HG02884 (cell line): ENCODE data around the gene OSBPL7.
A peak's percentile ranks its signal among the peaks of the same experiment; 100 is the strongest.

ENCODE experiments used
- ATAC-seq: cut with Tn5 transposase; IDR thresholded peaks from one replicate; pipeline ENCODE4 v1.9.1; 2021; ENCODE audit warnings: mild to moderate bottlenecking, moderate library complexity; ENCODE audit not compliant: unreplicated experiment

The OSBPL7 gene

DNA sequence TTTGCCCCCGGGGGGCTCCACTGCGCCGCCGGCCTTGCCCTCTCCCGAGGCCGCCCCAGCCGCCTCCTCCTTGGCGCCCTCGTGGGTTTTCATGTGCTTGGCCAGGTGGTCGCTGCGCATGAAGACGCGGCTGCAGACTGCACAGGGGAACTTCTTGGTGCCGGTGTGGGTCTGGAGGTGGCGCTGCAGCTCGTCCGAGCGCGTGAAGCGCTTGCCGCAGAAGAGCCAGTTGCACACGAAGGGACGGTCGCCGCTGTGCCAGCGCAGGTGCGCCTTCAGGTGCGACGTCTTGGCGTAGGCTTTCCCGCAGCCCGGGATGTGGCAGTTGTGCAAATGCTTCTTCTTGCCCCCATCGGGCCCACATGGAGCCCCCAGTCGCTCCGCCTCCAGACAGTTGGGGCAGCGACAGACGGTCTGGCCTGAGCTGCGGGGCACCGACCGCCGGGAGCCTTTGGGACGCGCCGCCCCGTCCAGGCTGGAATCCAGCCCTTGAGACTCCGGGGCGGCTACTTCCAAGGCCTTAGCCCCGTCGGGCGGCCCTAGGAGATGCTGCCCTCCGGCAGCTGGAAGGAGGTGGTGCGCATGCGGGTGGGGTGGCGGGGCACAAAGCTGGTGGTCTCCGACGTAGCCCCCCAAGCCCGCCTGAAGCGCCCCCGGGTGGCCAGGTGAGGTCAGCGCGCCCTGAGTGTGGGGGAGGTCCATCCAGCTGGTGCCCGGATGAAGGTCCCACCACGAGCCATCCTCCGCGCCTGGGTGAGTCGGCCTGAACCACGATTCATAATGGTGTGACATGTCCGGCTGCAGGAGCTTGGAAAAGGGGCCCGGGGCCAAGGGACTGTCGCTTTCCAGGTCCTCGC lies 26.0 kb upstream of the OSBPL7 start:
- no peak for ATAC-seq

DNA sequence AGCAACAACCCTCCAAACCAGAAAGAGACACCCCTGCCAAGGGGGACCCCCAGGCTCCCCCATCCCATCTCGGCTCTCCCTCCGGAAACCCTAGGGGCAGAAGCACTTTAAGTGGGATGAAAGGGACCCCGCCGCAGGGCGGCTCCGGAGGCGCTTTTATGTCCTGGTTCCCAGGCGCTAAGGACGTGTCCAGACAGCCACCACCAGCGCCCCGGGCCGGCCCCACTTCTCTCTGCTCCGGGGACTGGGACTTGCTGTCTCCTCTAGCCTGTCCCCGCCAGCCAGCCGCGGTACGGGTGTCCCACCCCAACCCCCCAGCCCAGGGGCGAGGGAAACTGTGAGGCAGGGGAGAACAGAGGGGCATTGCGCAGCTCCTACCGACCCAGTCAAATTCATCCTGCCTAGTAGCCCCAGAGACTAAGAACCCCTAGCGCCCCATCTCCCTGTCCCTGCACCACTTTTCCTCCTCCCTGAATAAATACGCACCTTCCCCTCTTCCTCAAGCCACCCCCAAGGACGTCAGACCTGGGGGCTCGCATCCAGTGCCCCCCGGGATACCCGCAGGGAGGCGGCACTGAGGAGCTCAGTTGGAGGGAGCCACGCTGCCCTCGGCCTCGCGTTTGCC lies 25.2 kb upstream of the OSBPL7 start:
- no peak for ATAC-seq

DNA sequence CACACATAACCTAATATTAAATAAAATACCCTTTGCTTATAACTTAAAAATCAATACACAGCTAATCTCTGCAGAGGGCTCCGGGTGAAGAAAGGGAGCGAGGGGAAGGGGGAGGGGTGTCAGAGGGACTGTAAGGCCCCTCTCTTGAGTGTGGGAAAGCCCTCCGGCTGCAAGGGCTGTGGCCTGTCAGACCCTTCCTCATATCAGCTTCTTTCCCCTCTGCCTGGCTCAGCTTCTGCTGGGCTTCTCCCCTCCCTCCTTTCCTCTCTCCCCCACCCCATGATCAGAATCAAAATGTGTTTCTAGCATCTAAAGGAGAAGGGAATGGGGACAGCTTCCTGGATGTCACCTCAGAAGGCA lies 24.1 kb upstream of the OSBPL7 start:
- ATAC-seq = no peak

DNA sequence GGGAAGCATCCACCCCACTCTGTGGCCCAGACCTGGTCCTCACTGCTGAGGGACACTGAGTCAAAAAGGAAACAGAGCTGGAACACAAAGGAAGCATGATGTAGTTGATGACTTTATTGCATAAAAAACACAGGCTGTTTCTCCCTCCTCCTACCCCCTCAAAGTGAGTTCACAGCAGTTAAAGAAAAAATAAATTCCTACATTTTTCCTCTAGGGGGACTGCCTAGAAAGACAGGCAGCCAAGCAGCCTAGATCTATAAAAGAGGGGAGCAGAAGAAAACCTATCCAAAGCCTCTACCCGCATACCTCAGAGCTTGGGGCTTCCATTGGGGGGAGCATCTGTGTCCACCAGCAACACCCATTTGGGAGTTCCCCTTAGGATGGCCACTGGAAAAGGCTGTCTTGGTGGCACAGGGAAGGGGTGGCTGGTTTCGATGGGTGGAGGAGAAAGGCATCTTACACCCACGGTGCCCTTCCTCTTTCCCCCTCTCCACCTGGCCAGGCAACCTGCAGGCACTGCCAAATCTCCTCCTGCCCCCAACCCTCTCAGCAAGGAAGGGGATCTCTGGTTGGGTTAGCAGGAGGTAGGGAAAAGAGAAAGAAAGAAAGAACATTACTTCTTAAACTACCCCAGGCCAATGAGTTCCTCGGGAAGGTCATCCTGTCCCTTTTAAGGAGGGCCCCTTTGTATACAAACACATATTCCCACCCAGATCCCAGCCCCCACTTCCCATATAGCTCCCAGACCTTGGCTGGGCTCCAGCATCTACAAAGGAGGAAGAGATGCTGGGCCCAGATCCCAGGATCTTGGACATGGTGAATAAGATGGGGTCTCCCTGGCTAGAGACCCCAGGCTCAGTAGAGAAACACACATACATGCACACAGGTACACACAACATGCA lies 23.5 kb upstream of the OSBPL7 start:
- no peak for ATAC-seq

DNA sequence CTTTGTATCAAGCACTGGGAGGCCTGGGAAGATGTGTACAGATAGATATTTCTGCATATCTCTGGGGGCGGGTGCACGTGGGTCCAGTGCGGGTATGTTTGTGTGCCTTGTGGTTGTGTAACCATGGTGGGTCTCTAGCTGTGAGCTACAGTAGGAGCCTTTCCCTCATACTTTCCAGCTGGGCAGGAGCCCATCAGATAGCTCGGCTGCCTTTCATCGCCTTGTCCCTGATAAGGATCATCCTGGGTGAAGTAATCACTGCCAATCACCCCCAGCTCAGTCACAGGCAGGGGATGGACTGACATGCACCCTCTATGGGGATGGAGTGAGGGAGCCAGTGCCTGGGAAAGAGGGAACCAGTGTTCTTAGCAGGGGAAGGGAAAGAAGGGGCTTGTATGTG lies 22.6 kb upstream of the OSBPL7 start:
- ATAC-seq = no peak

DNA sequence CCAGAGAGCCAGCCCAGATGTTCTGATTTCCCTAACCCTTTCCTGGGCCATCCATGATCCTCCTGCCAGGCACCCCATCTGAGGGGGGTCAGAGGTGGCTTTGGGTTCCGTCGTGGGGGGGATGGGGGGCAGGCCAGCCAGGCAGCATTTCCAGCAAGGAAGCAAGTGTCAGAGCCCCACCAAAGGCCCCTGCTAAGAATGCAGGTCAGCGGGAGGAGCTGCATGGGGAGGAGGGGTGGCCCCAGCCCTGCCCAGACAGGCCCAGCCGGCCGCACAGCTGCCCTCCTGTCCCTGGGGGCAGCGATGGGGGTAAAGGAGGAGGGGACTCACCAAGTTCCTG lies 21.8 kb upstream of the OSBPL7 start:
- ATAC-seq = no peak

DNA sequence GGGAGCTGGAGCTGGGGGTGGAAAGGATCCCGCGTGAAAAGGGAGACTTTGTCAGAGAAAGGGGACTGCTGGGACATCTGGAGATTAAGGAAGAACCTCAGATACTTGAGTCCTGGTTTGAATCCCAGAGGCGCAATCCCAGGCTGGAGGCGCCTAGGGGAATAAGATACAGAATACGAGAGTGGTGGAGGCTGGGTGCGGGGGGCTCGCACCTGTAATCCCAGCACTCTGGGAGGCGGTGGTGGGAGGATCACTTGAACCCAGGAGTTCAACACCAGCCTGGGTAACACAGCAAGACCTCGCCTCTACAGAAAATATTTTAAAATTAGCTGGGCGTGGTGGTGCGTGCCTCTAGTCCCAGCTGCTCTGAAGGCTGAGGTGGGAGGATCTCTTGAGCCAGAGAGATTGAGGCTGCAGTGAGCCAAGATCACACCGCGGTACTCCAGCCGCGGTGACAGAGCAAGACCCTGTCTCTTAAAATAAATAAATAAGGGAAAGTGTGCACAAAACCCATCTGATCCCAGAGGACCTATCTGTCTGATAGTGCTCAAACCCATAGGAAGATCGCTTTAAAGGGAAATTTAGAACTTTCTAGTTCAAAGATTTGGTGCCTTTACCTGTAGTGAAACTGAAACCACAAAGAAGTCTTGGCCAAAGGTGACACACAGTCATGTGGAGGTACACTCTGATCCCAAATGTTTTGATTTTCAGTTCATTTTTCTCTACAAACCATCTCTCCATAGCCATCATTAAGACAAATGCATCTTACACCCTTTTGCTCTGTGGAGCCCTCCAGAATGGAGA lies 20.1 kb upstream of the OSBPL7 start:
- ATAC-seq = no peak

DNA sequence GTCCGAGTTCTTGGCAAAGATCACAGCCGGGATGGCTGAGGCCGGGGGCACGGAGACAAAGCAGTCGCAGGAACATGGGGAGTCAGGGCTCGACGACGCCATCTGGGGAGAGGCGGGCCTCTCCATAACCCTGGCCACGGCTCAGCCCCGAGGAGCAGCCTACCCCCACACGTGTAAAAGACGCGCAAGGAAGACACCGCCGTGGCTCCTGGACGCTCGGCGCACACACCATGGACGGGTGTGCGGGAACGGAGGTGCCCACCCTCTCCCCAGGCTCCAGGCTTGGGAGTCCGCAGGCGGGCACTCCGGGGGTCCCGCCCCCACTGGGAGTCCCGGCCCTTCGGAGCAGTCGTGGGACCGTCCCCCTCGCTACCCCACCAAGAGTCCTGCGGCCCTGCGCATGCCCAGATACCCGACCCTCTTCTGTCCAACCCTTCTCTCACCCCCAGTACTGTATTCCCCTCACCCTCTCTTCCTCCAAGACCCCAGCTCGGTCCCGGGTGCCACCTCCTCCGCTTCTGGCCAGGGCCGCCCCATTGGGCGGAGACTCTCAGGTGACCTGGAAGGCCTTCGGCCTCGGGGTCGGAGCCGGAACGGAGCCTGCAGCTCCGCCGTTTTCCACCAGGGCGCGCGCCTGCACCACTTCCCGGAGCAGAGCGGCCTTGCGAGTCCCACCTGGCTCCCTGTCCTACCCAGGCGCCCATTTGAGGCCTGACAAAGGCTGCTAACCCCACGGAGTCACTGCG lies 19.3 kb upstream of the OSBPL7 start, which contains the start of gene SCRN2:
Gene SCRN2 (minus strand): TSS at position 532 of the 746 bp plus-strand sequence. CDS start 430 bp downstream, at position 102.
- ATAC-seq = no peak

DNA sequence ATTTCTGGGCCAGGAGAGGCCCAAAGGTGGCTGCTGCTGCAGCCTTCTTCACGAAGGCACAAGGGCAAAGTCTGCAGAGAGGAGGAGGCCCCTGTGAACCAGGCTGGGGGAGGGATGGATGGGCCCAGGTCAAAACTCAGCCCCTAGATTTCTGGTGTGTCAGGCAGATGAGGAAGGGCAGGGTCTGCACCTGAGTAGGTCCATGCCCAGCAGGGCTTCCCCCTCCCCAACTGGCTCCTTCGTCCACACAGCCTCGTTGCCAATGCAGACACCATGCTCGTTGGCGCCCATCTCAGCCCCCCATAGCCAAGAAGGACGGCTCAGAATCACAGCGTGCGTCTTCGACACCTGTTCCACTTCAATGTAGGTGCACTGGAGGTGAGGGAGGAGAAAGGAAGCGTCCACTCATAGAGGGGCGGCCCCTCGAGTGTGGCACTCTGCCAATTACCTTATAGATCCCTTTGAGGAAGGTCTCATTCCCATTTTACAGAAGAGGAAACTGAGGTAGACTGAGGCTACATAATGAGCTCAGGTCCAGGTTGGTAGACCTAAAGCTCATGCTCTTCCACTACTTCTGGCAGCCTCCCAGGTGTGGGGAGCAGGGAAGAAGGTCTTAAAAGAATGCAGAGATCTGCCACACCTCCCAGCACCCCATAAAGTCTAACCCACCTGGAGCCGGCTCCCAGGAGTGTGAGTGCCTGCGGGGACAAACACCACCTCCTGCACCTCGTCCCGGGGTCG lies 18.6 kb upstream of the OSBPL7 start:
- ATAC-seq = no peak

DNA sequence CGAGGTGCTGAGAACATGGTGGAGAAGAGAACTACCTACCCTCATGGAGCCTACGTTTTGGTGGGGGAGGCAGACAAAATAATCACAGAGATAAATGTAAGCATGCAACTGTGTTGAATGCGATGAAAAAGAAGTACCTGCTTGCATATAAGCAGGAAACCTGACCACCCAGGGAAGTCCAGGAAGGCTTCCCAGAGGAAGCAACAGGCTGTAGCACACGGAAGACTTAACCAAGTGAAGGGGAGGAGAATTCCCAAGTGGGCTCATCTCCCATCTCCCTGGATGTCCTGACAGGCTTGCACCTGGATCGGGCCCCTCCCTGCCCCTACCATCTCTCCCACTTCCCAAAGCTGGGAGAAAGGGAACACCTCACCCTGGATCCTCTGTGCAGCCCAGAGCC lies 17.5 kb upstream of the OSBPL7 start:
- no peak for ATAC-seq

DNA sequence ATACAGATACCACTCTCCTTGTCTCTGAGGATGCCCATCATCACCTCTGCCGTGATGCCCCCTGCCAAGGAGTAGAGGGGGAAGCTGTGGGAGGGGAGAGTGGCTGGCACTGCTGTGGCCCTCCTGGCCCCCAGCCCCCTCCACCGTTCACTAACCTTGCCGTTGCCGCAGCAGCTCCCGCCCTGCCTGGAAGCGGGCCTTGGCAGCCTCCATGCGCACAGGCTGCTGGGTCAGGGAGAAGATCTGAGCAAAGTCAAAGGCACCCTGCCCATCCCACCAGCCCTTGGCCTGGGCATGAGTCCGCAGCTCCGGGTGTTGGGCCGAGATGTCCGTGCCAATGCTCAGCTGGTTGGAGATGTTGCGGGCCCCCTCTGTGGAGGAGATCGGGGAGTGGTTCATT lies 17.0 kb upstream of the OSBPL7 start:
- no peak for ATAC-seq

DNA sequence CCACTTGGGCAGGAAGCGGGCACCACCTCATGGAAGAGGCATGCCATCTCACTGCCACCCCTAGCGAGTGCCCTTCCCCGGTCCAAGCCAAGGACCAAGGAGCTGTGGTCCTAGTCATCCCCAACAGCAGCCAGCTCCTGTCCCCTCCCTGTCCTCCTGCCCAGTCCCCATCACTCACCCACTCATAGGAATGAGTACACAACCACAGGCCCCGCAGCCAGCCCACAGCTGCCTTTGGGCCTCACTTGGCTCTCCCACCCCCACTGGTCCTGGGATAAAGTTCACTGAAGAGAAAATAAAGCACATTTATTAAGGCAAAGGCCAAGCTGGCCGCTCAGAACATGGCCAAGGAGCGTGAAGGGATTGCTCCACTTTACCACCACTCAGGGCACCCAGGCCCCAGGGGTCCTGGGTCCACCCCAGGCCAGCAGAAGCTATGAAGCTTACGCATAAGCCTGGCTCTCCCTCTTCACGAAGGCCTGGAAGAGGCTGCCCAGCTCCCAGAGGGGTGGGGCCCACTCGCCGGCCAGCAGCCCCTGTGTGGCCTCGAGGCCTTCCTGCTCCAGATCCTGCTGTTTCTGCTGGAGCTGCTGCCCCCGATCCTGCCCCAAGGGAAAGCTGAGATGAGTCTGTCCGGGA lies 15.9 kb upstream of the OSBPL7 start:
- no peak for ATAC-seq

DNA sequence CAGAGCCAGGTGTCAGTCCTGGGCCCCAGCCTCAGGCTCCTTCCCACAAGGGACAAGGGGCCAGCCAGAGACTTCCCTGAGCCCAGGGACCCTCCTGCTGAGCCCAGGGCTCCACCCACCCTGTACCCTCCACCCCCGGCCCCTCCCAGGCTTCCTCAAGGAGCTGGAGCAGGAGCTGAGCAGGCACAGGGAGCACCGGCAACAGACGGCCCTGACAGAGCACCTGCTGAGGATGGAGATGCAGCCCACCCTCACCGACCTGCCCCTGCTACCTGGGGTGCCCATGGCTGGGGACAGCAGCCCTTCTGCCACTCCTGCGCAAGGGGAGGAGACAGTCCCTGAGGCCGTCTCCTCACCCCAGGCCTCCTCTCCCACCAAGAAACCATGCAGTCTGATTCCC lies 15.0 kb upstream of the OSBPL7 start:
- ATAC-seq = no peak

DNA sequence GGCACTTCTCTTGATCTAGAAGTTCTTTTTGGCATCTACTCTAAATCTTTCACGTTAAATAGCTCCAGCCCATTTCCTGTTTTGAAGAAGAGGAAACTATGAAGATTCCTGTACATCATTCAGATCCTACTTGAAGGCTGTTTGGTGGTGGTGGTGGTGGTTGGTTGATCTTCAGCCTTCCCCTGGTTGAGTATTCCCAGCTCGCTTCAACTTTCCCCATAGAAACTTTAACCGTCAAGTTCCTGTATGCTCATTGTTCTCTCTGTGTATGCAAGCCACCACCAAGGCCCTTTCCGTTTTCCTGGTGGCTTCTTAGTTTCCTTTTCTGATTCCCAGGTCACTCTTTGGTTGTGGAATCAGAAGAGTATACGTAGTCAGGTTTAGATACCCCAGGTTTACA lies 13.2 kb upstream of the OSBPL7 start:
- no peak for ATAC-seq

DNA sequence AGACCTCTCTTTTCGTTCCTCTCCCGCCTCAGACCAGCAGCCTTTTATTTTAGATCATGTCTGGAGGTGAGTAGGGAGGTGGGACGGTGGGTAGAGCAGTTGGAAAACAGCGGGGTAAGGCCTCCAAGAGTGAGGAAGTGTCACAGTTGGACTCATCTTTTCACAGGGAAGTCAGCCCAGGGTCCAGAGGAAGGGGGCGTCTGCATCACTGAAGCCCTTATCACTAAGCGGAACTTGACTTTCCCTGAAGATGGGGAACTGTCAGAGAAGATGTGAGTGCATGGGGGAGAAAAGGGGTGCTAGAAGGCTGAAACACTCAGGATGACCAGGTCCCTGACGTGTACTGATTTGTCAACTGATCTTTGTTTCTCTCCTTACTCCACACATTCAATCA lies 10.3 kb upstream of the OSBPL7 start:
- ATAC-seq = no peak

DNA sequence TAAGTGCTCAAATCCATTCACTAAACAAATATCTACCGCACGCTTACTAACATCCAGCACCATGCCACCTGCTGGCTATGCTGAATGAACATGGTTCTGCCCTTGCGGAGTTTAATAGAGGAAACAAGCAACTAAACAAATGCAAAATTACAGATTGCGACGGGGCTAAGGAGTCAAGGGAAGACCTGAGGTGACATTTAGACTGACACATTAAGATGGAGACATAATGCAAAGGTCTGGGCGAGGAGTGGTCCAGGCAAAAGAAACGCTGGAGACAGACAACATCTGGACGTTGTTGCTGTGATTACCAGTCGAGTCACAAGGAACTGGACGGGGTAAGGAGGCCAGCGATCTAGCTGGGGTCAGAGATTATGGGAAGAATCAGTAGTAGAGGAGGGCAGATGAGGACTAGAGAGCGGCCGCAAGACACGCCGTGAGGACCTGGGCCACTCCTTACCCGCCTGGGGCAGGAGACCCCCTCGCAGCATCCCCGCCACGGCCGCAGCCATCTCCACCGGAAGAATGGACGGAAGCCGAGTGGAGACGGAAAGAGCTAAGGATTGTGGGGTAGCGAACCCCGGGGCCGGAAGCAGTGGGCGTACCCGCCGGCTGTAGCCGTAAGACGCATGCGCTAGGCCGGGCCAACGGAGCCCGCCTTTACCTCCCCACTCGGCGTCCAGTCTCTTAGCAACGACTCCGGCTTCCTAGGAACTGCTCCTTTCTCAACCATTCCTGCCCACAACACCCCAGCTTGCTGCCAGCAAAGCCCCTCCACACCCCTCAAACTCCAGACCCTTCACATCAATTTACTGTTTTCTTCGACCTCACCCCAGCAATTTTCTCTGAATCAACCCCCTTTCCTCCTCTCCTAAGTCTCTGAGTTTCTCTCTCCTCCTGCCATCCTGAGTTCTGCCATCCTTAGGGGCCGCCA lies 9.7 kb upstream of the OSBPL7 start, which contains the start of the genes LRRC46 and MRPL10:
Gene LRRC46 (plus strand): TSS at position 668 of the 931 bp plus-strand sequence. CDS start 320 bp downstream, outside the sequence.
Gene MRPL10 (minus strand): TSS at position 539 of the 931 bp plus-strand sequence. CDS start 30 bp downstream, at position 509.
- peak; percentile 79 for ATAC-seq

DNA sequence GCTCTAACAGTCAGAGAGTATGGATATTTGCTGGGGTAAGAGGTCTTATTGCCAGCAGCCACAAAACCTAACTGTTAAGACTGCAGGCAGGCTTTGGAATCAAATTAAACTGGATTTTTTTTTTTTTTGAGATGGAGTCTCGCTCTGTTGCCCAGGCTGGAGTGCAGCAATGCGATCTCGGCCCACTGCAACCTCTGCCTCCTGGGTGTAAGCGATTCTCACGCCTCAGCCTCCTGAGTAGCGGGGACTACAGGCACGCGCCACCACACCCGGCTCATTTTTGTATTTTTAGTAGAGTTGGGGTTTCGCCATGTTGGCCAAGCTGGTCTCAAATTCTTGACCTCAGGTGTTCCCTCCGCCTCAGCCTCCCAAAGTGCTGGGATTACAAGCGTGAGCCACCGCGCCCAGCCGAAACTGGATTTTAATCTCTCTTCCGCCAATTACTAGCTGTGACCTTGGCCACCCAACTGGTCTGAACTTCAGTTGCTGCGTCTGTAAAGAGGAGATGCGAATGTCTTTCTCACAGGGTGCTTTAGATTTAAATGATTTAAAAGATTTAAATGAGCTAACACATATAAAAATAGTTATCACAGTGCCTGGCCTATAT lies 8.9 kb upstream of the OSBPL7 start:
- no peak for ATAC-seq
